NCI-H510A treated with DMSO at 0.1 percent for 48 hours (cell line): Measurements from ENCODE around the gene TIMP2.
"Not testable (repeated sequence)": the region's sequence is repeated elsewhere in the genome, so short reads cannot be mapped to it uniquely, and the experiment has no call there.

Experiments
- DNase-seq: peaks from one replicate; lab custom pipeline; 2025; lab: John Stamatoyannopoulos, UW

TIMP2 gene

GRCh38 chr17:78890096-78890495 lies 35.1 kb downstream of the TIMP2 start:
- not testable (repeated sequence) for DNase-seq

- no peak for DNase-seq
These were observed 35.7 kb downstream of the TIMP2 start for GRCh38 chr17:78889531-78889930.

GRCh38 chr17:78888941-78889518 lies 36.2 kb downstream of the TIMP2 start:
- DNase-seq: no peak

DNA sequence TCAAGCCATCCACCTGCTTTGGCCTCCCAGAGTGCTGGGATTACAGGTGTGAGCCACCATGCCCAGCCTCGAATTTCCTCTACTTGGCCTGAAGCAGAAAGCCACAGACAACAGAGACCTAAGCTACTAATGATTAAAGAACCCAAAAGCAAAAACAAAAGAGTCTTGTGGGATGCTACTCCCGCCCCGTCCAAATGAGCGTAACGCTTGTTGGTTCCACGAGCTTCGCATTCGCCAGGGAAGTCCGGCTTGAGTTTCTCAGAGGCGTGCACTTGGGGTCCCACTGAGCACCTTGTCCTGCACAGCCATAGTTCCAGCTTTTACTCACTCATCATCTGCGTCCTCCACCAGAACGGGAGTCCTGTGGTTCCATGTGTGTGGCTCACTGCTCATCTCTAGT lies 38.2 kb downstream of the TIMP2 start:
- DNase-seq: no peak

GRCh38 chr17:78885956-78886355 lies 39.2 kb downstream of the TIMP2 start:
- DNase-seq: no peak

GRCh38 chr17:78884876-78885667 lies 40.1 kb downstream of the TIMP2 start:
- no peak for DNase-seq

DNA sequence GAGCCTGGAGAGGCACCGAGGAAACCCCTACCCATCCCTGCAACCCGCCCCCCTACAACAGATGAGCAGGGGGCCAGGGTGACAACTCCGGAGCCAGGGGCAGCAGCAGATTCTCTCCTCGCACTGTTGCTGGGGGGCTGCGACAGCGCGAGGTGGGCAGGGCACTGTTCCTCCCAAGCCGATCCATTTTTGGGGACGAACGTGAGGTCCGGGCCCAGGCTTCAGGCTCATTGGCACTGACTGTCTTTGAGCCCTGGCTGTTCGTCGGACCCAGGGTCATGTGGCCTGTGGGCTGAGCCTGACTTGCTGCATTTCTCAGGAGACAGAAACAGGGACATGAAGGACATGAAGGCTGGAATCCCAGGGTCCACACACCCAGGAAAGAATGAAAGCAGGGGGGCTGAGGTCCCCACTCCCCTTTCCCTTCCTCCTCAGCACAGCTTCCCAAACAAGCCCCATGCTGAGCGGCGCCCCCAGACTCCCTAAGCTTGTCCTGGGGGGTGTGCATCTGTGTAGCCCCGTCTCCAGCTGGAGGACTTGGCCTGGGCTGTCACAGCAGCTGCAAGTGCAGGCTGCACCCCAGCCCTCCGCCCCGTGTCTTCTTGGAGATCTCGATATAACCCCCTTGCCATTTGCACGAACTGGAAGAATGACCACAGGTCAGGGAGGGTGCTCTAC lies 40.9 kb downstream of the TIMP2 start:
- DNase-seq: no peak

DNA sequence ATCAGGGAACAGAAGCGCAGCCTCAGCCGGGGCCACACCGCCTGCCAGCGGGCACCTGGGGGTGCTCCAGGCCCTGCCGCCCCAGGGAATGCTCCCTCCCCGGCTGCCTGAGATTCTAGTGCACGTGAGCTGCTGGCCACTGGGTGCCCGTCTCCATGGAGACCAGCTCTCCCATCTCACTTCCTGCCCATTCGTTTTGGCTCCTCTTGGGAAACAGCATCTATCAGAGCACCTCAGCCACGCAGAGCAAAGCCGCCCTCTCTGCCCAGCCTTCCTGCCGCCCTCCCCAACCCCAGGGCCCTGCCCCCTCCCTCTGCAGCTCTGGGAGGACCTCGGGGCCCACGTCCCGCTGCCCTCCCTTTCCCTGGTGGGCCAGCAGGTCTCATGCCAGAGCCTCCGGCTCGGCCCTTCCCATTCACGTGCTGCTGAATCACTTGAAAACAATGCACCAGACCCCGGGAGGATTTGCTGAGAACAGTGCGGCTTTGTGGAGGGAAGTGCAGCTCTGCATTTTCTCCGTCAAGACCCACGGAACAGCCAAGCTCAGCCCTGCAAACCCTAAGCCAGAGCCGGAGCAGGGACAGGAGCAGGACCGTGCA lies 41.6 kb downstream of the TIMP2 start:
- peak; percentile 57 for DNase-seq

DNA sequence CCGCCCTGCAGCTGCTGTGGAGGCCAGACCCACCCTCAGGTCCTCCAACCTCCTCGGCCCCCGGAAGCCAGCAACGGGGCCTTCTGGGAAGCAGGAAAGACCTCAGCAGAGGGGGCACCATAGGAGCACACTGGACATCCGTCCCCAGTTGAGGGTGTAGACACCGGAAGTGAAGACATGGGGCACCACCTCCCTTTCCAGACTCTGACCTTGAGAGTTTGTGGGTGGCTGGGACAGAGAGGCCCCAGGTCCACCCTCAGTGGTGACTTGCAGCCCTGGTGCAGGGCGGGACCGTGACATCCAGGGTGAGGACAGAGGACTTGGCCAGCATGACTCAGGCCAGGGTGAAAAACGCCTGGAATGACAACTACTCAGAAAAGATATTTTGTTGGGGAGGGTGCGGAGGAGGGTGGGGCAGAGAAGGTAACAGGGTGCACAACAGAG lies 42.1 kb downstream of the TIMP2 start:
- no peak for DNase-seq

- DNase-seq: no peak
These were observed 42.6 kb downstream of the TIMP2 start for GRCh38 chr17:78882540-78883088.

DNA sequence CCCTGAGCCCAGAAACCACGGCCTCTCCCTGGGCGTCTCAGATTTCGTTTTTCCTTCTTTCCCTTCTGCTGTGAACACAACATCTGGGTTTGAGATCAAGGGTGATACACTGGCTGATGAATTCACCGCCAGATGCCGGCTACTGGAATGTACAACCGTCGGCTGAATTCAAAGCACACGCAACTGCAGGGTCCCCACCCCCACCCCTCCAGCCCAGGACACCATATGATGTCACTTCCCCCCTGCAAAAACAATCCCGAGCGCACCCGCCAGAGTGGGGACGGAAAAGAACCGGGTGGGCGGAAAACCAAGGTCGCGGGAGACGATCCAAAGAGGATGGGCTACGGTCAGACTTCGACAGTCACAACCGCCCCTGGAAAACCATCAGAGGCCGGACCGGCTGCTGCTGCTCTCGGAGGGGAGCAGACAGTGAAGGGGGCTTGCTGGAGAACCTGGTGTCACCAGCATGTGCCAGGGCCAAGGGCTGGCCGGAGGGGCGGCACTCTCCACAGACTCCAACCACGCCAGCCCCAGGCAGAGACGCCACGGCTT lies 45.5 kb downstream of the TIMP2 start:
- DNase-seq: no peak

- no peak for DNase-seq
These were observed 46.2 kb downstream of the TIMP2 start for GRCh38 chr17:78878871-78879527.

DNA sequence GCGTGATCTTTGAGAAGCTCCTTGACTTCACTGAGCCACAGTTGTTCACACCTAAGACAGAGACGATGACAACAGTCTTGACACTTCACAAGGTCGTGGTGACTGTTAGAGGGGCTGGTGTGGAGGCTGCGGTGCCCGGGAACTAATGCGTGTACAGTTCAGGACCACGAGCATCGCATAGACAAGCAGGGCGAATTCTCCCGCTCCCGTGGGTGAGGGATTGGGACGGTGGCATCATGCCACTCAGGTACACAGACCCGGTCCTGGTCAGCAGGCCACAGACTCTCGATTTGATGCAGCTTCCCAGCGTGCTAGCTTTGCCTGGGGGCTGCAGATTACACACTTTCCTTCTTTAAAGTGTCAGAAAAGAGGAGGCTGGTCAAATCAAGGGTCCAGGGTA lies 46.9 kb downstream of the TIMP2 start:
- no peak for DNase-seq

- DNase-seq: not testable (repeated sequence)
These were observed 48.2 kb downstream of the TIMP2 start for GRCh38 chr17:78876954-78877517.

- DNase-seq: no peak
These were observed 49.0 kb downstream of the TIMP2 start for GRCh38 chr17:78876094-78876597.

DNA sequence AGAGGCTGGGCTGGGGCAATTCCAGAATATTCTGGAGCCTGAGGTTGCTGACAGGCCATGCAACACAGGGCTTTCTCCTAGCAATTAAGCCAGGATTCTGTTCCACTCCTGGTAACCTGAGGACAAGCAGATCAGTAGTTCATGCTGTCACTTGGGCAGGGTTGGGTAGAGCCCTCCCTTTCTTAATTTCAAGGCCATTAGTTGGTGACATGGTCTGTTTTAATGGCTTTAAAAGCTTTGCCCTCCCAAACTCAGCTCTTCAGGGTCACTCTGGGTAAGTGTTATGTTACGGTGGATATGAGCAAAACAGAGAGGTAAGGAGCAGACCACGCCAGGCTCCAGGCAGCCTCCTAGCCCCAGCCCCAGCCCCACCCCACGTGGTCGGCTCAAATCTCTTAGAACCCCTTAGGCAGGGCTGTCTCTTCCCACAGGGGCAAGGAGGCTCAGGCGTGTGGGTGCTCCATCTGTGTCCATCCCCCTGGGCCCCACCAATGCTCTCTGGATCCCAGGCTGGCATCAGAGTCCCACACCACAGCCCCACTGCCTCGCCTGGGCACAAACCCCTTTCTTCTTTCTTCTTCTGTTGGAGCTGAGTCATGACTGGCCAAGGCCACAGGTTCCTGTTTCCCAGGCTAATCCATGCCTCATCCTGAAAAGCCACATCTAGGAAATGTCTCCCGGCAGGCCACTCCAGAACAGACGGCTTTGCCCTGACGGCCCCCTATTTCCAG lies 49.7 kb downstream of the TIMP2 start:
- no peak for DNase-seq

- DNase-seq: no peak
These were observed 51.5 kb downstream of the TIMP2 start for GRCh38 chr17:78873519-78874340.

GRCh38 chr17:78872486-78872885 lies 52.7 kb downstream of the TIMP2 start:
- DNase-seq: no peak

DNA sequence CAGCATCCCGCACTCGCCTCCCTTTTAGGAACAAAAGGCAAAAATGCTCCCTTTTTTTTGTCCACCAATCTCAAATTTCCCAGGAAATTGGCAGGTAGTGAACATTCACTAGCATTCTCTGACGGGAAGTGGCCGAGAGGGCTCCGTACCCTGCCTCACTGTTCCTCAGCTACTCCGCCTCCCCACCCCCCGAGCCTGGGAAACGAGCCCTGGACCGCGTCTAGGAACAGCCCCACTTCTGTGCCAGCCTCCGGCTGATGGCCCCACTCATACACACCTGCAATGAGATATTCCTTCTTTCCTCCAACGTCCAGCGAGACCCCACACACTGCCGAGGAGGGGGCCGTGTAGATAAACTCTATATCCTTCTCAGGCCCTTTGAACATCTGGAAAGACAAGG lies 54.6 kb downstream of the TIMP2 start:
- no peak for DNase-seq
